GM10266 (cell line): Measurements from ENCODE around the gene ACKR4.
"Not testable (repeated sequence)": the region's sequence is repeated elsewhere in the genome, so short reads cannot be mapped to it uniquely, and the experiment has no call there.

Source experiments
- DNase-seq: peaks from one replicate; pipeline ENCODE4 v3.0.0; 2012; ENCODE audit errors: extremely low spot score
- TF ChIP-seq, protein P1 (sequence below): IDR thresholded peaks from 2 replicates; pipeline ENCODE4 v1.5.1; 2012; ENCODE audit warnings: mild to moderate bottlenecking, low read depth; ENCODE audit not compliant: control insufficient read depth, insufficient read depth; ENCODE audit errors: missing control alignments

Gene ACKR4

DNA sequence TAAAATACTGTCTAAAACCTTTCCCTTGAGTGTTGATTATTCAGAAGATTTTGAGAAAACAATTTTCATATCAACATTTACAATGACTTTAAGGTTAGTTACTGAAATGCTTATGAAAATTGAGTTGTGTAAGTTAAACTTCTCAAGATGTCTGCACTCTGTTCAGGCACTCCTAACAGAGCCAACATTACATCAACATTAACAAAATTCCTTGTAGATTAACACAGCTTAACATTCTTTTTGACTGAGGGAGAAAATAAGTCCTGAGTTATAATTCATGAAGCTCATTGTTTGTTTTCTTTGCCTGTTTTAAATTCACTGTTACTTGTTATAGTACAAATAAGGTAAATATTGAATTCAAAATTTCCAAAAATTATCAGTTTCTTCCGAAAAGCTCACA lies 9.0 kb downstream of the ACKR4 start:
- DNase-seq, result no peak
- TF ChIP-seq, protein P1, sequence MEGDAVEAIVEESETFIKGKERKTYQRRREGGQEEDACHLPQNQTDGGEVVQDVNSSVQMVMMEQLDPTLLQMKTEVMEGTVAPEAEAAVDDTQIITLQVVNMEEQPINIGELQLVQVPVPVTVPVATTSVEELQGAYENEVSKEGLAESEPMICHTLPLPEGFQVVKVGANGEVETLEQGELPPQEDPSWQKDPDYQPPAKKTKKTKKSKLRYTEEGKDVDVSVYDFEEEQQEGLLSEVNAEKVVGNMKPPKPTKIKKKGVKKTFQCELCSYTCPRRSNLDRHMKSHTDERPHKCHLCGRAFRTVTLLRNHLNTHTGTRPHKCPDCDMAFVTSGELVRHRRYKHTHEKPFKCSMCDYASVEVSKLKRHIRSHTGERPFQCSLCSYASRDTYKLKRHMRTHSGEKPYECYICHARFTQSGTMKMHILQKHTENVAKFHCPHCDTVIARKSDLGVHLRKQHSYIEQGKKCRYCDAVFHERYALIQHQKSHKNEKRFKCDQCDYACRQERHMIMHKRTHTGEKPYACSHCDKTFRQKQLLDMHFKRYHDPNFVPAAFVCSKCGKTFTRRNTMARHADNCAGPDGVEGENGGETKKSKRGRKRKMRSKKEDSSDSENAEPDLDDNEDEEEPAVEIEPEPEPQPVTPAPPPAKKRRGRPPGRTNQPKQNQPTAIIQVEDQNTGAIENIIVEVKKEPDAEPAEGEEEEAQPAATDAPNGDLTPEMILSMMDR, result no peak

DNA sequence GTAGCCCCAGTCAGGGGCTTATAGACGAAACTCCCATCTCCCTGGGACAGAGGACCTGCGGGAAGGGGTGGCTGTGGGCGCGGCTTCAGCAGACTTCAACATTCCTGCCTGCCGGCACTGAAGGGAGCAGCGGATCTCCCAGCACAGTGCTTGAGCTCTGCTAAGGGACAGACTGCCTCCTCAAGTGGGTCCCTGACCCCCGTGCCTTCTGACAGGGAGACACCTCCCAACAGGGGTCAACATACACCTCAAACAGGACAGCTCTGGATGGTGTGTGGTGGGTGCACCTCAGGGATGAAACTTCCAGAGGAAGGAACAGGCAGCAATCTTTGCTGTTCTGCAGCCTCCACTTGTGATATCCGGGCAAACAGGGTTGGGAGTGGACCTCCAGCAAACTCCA lies 9.6 kb downstream of the ACKR4 start:
- DNase-seq, result not testable (repeated sequence)

DNA sequence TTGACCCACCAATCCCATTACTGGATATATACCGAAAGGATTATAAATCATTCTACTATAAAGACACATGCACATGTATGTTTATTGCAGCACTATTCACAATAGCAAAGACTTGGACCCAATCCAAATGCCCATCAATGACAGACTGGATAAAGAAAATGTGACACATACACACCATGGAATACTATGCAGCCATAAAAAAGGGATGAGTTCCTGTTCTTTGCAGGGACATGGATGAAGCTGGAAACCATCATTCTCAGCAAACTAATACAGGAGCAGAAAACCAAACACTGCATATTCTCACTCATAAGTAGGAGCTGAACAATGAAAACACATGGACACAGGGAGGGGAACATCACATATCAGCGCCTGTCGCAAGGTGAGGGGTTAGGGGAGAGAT lies 18.2 kb downstream of the ACKR4 start:
- DNase-seq, result not testable (repeated sequence)

DNA sequence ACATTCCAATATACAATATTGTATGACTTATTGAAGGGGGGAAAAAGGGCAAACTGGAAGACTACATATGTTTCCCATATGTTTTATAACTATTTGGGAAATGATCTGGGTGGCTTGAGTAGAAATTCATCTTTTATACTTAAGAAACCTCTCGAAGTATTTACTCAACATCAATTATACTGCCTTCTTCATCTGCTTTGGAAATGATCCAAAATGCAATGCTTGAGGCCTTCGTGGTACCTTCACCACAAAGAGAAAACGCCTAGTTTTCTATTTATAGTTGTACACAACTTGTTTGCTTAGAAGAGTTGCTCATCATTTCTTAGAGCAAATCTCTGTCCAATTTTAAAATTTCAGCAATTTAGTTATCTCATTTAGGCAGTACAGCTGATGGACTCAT lies 18.8 kb downstream of the ACKR4 start:
- TF ChIP-seq, protein P1, result no peak
- DNase-seq, result no peak

DNA sequence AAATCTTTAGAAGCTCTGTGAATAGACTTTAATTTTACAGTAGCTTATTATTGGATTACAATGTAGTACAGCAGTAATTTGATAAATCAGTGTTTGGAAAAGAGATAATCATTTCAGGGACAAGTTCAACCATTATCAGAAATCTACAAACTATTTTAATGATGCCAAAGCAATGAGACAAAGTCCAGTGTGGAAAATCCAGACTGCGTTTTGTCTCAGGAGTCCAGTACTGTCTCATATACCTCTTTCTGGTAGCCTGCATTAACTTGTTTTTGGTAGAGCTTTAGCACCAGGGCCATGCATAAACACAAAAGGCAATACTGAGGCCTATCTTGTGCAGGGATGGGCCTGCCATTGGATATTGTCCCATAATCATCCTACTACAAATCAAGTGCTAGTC lies 19.7 kb downstream of the ACKR4 start:
- DNase-seq, result no peak
- TF ChIP-seq, protein P1, result no peak

DNA sequence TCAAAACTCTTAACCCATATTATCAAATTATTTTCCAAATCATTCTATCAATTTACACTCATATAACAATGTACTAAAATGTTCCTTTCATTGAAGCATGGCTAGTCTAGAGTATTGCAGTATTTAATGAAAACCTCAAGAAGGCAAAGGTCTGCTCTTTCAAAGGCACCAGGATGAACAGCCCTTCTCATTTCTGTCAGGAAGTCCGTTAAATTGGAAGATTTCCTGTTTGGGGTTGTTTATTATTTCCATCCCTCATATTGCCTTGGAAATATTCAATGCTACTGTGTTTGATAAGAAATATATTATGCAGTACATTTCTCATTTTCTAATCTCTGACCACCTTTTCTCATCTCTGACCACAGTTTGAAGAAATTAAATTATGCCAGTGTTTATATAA lies 25.1 kb downstream of the ACKR4 start:
- no peak for DNase-seq
- TF ChIP-seq, protein P1, result no peak

DNA sequence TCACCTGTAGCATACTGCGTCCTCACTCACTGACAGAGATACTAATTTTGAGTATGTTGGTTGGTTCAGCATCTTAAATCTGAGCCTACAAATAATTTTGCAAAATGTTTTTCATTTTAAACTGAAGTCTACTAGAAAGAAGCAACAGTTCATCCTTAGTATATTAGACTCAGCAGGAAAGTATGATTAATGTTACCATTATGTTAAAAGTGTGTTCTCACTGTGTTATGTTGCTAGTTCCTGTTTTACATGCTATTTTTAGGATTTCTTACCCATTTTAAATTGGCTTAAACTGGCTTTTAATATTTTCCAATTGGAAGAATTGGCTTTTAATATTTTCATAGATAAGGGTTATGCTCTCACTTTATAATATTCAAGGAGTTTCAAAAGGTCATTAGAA lies 25.7 kb downstream of the ACKR4 start:
- DNase-seq, result no peak
- TF ChIP-seq, protein P1, result no peak

DNA sequence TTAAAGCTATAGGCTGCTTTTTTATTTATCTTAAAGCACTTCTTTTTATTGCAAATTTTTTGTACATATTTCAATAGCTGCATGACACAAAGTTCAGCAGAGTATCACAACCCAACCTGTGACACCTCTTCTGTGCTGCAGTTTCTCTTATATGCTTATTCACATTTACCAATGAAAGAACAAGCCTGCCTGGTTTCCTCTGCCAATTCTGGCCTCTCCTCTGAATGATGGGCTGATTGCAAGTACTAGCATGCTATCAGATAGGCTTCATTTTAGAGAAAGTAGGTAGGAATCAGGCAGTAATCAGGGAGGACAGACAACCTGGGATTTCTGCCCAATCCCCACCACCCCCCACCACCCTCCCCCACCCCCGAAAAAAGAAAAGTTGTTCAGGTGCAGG lies 26.6 kb downstream of the ACKR4 start:
- DNase-seq, result no peak

More for the DNA sequence above, 26.6 kb downstream of the ACKR4 start:
- TF ChIP-seq, protein P1, result no peak
